Gastrocnemius medialis (tissue), 4 donors: ENCODE data around the gene HLA-DPB1. TPM values are rescaled to one million over a fixed set of nuclear protein-coding genes. Genes with fewer than 3 reads are reported as not detected.

Experiments used
- ATAC-seq, 2 donors: fragments of 150-250 bp; one replicate each; pipeline ENCODE4 v1.9.1; 2016
- DNase-seq, 2 donors: peaks; one replicate each; pipeline ENCODE4 v3.0.0-alpha.2; 2019
- H3K27ac ChIP-seq, 4 donors: fragments of 200-600 bp; sonication (generic); 1 replicate in 1 of 4; 2 replicates in 3 of 4; pipeline ENCODE4 v1.5.1; 2016 to 2018; ENCODE audit warnings: mild to moderate bottlenecking in 2 of 4, moderate library complexity in 1 of 4
- H3K27me3 ChIP-seq, 3 donors: fragments of 200-600 bp; sonication (generic) in 2 of 3; 1 replicate in 1 of 3; 2 replicates in 2 of 3; pipeline versions ENCODE4 v1.5.1 to v1.6.0; 2016 to 2019; ENCODE audit warnings: mild to moderate bottlenecking in 1 of 3, moderate library complexity in 1 of 3
- H3K36me3 ChIP-seq, 2 donors: fragments of 200-600 bp; sonication (generic) in 1 of 2; one replicate each; pipeline ENCODE4 v1.5.1; 2017 to 2018
- H3K4me1 ChIP-seq, 2 donors: fragments of 200-600 bp; sonication (generic) in 1 of 2; one replicate each; pipeline ENCODE4 v1.5.1; 2016 to 2017; ENCODE audit warnings: mild to moderate bottlenecking in 2 of 2
- H3K4me3 ChIP-seq, 4 donors: fragments of 200-600 bp; sonication (generic) in 3 of 4; 1 replicate in 1 of 4; 2 replicates in 3 of 4; pipeline ENCODE4 v1.5.1; 2016 to 2019; ENCODE audit warnings: mild to moderate bottlenecking in 2 of 4
- H3K9me3 ChIP-seq, 3 donors: fragments of 200-600 bp; sonication (generic) in 2 of 3; 1 replicate in 1 of 3; 2 replicates in 2 of 3; pipeline ENCODE4 v1.5.1; 2016 to 2019
- POLR2A ChIP-seq, 2 donors: fragments of 450-650 bp; IDR thresholded peaks; one replicate each; pipeline ENCODE4 v1.6.1; 2017; ENCODE audit warnings: antibody characterized with exemption in 2 of 2, mild to moderate bottlenecking in 2 of 2, moderate library complexity in 2 of 2
- in situ Hi-C, 4 donors: fragments of 200-750 bp; cut with MboI; loops; one replicate each; pipeline versions ENCODE4 v1.15.0 to v1.8.0; 2017; ENCODE audit warnings: low sequenced_read_pairs in 4 of 4
- intact Hi-C: fragments of 100-400 bp; cut with DNase I; formaldehyde crosslinking; loops from one replicate; pipeline ENCODE4 v1.15.1; 2023; ENCODE audit warnings: low total_unique reads
- total RNA-seq, 4 donors: library from RNA; depleted of rRNA; stranded (reverse); fragments of >200 nt; gene quantifications; one replicate each; pipeline versions ENCODE4 v1.1.0 to v1.2.3, GENCODE V29; 2016
- TF ChIP-seq, protein P1 (sequence below), 5 experiments: fragments of 450-650 bp in 3 of 5; fragments of 200-600 bp in 2 of 5; sonication (generic) in 2 of 5; IDR thresholded peaks in 4 of 5; conservative IDR thresholded peaks in 1 of 5; 1 replicate in 4 of 5; 2 replicates in 1 of 5; pipeline ENCODE4 v1.5.1; 2016 to 2019; ENCODE audit warnings: antibody characterized with exemption in 5 of 5, mild to moderate bottlenecking in 3 of 5, moderate library complexity in 3 of 5

The HLA-DPB1 gene
- total RNA-seq, 4 donors from 2014 or later = 16.7 to 52.1 (median 23.5) TPM

DNA sequence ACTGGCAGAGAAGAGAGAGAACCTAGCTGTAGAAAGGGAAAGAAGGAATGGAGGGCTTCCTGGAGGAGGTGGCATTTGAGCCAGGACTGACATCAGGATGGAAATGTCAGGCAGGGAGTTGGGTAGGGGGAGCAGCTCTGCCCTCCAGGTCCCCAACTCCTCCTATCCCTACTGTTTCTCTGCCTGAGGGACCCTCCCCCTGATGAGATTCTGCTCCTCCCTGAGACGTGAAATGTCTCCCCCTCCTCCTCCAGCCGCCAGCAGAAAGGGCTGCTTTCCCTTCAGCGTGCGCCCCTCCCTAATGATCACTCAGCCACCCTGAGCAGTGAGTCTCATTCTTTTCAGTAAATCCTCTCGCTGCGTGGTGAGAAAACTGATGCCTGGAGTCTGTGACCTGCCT lies 40.6 kb downstream of the HLA-DPB1 start:
- no peak overlapping the region for H3K4me3 ChIP-seq
- H3K27ac ChIP-seq = no peak overlapping the region
- H3K36me3 ChIP-seq = no peaks in the 10 kb centered on the region
- H3K4me1 ChIP-seq = no peaks in the 10 kb centered on the region
- TF ChIP-seq, protein P1, sequence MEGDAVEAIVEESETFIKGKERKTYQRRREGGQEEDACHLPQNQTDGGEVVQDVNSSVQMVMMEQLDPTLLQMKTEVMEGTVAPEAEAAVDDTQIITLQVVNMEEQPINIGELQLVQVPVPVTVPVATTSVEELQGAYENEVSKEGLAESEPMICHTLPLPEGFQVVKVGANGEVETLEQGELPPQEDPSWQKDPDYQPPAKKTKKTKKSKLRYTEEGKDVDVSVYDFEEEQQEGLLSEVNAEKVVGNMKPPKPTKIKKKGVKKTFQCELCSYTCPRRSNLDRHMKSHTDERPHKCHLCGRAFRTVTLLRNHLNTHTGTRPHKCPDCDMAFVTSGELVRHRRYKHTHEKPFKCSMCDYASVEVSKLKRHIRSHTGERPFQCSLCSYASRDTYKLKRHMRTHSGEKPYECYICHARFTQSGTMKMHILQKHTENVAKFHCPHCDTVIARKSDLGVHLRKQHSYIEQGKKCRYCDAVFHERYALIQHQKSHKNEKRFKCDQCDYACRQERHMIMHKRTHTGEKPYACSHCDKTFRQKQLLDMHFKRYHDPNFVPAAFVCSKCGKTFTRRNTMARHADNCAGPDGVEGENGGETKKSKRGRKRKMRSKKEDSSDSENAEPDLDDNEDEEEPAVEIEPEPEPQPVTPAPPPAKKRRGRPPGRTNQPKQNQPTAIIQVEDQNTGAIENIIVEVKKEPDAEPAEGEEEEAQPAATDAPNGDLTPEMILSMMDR (IDR thresholded peaks at IDR 0.05 in 4 of 5, conservative IDR thresholded peaks at IDR 0.05 in 1 of 5) = no peak
- TF ChIP-seq POLR2A (IDR thresholded peaks at IDR 0.05) = no peak
- H3K27me3 ChIP-seq = peaks cover 24 to 36% (median 35%) of the 10 kb centered on the region in 3 donors
- intact Hi-C loops (no loop called here), in situ Hi-C loops (loop anchor here in 2 of 4 donors (5.0 kb wide), 1 partner anchor 131 kb away; no protein-coding TSS in a partner anchor)
- ATAC-seq (no peak), DNase-seq (no peak)
- no peaks in the 10 kb centered on the region for H3K9me3 ChIP-seq

DNA sequence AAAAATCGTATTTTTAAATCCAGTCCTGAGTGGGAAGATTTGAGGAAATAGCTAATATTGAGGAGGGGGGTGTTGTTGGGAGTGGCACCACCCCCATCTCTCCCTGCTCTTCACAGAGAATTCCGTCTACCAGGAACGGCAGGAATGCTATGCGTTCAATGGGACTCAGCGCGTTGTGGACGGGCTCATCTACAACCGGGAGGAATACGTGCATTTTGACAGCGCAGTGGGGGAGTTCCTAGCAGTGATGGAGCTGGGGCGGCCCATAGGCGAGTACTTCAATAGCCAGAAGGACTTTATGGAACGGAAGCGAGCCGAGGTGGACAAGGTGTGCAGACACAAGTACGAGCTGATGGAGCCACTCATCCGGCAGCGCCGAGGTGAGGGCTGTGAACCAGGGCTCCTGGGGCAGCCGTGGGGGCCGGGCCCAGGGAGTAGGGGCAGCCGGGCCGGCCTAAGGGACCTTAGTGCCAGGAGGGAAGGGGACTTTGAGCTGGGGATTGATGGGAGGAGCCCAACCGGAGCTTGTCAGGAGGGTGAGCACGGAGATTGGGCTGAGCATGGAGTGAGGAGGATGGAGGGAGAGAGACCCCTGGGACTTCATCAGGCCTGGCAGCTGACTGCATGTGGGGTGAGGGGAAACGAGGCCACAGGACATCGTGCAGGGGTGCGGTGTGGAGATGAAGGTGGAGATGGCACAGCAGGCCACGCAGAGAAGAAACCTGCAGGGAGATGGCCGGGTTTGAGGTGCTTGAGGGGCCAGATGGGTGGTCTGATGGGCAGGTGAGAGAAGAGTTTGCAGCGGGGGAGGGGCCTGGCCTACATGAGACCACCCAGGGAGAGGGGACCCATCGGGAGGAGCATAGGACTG lies 41.3 kb downstream of the HLA-DPB1 start:
- no peak for TF ChIP-seq POLR2A (IDR thresholded peaks at IDR 0.05)
- TF ChIP-seq, protein P1 (IDR thresholded peaks at IDR 0.05 in 4 of 5, conservative IDR thresholded peaks at IDR 0.05 in 1 of 5) = no peak
- no peaks in the 10 kb centered on the region for H3K9me3 ChIP-seq
- H3K27me3 ChIP-seq = peaks cover 24 to 36% (median 35%) of the 10 kb centered on the region in 3 donors
- no peak overlapping the region for H3K4me3 ChIP-seq
- H3K36me3 ChIP-seq = no peaks in the 10 kb centered on the region
- no peak overlapping the region for H3K27ac ChIP-seq
- in situ Hi-C loops (loop anchor here in 2 of 4 donors (5.0 kb wide), 1 partner anchor 130 kb away; no protein-coding TSS in a partner anchor), intact Hi-C loops (no loop called here)
- DNase-seq = no peak
- no peaks in the 10 kb centered on the region for H3K4me1 ChIP-seq
- no peak for ATAC-seq

DNA sequence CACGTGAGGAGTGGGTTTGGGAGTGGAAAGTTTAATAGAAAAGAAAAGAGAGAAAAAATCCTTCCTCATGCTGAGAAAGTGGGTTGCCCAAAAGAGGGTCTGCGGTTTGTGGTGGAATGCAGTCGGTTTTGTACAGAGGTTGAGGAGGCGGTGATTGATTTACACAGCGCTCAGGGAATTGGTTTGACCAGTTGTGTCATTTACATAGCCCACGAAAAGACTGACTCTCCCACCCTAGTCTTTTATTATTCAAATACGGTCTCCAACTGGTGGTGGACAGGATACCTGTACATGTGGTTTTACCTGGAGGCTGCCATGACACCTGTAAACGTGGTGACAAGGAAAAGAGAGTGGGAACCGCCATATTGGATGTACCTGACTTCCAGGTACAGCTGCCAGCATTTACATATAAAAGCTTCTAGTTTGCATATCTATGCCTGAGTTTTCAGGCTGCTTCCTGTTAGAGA lies 42.1 kb downstream of the HLA-DPB1 start:
- in situ Hi-C loops = loop anchor here in 2 of 4 donors (5.0 kb wide), 1 partner anchor 129 kb away; no protein-coding TSS in a partner anchor
- no peaks in the 10 kb centered on the region for H3K36me3 ChIP-seq
- ATAC-seq (no peak), DNase-seq (no peak)
- TF ChIP-seq, protein P1 (IDR thresholded peaks at IDR 0.05 in 4 of 5, conservative IDR thresholded peaks at IDR 0.05 in 1 of 5) = no peak
- no peak for TF ChIP-seq POLR2A (IDR thresholded peaks at IDR 0.05)
- H3K4me3 ChIP-seq = no peak overlapping the region
- H3K27me3 ChIP-seq = peaks cover 24 to 35% (median 33%) of the 10 kb centered on the region in 3 donors
- no peaks in the 10 kb centered on the region for H3K4me1 ChIP-seq
- intact Hi-C loops = loop anchor here (1.0 to 2.0 kb wide), 4 partner anchors 30 to 130 kb away; no protein-coding TSS in a partner anchor
- H3K9me3 ChIP-seq = no peaks in the 10 kb centered on the region
- H3K27ac ChIP-seq = no peak overlapping the region

DNA sequence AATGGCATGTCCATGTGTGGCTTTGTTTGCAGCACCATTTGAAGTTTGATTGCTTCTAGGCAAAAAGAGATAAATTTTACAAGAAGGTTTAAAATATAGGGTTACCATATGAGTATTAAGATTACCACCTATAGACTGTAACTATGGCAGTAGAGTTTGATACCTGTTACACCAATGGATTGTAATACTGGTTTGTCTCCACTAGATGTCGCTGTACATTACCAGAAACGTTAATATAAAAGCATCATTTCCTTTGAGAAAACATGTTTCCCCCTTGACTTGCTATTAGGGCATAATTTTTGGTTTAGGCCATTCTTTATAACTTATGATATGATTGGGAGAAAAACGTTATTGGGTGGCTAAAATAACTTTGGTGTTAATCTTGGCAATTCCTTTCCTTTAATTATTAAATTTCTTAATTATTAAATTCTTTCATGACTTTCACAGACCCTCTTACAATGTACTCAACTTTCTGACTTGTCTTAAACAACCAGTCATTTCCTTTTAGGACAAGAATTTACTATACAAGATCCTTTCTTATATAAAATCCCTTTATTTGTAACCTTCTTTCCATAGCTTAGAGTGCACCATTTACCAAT lies 42.8 kb downstream of the HLA-DPB1 start:
- TF ChIP-seq, protein P1 (IDR thresholded peaks at IDR 0.05 in 4 of 5, conservative IDR thresholded peaks at IDR 0.05 in 1 of 5) = peak; percentile 73 to 90 (median 82)
- no peak for TF ChIP-seq POLR2A (IDR thresholded peaks at IDR 0.05)
- in situ Hi-C loops (loop anchor here in 2 of 4 donors (5.0 kb wide), 1 partner anchor 129 kb away; no protein-coding TSS in a partner anchor), intact Hi-C loops (loop anchor here (1.0 to 2.0 kb wide), 4 partner anchors 30 to 130 kb away; no protein-coding TSS in a partner anchor)
- peak; percentile 51 to 52 for ATAC-seq
- DNase-seq = no peak
- H3K4me3 ChIP-seq = no peak overlapping the region
- no peaks in the 10 kb centered on the region for H3K9me3 ChIP-seq
- no peak overlapping the region for H3K27ac ChIP-seq
- no peaks in the 10 kb centered on the region for H3K4me1 ChIP-seq
- no peaks in the 10 kb centered on the region for H3K36me3 ChIP-seq
- H3K27me3 ChIP-seq = peaks cover 24 to 35% (median 29%) of the 10 kb centered on the region in 3 donors
